C4-2B (cell line): ENCODE measurements around the gene CALML5.

Source experiments
- ZFX ChIP-seq: fragments of 450-650 bp; IDR thresholded peaks from 2 replicates; pipeline ENCODE4 v1.6.1; 2017
- TF ChIP-seq, protein P1 (sequence below): fragments of 450-650 bp; conservative IDR thresholded peaks from 2 replicates; pipeline ENCODE4 v1.5.1; 2017; ENCODE audit warnings: mild to moderate bottlenecking

DNA sequence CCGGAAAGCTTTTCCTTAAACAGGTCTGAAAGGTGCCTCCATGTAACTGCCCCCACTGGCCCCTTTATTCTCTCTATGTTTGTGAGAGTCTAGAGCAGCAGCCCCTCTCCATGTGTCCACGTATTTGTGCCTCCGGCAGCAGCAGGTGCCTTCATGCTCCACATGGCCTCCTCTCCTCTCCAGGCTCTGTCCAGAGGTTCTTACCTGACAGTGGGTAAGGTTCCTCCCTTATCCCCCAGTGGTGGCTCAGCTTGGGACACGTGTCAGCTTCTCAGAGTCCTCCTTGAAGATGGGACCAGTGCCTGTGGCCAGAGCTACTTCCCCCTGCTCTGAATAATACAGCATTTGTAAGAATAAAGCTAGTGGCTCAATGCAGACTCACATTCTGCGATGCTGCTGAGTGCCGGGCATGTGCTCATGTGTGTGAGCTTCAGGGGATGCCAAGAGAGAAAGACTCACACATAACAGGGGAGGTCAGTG lies 33.3 kb upstream of the CALML5 start:
- TF ChIP-seq, protein P1, sequence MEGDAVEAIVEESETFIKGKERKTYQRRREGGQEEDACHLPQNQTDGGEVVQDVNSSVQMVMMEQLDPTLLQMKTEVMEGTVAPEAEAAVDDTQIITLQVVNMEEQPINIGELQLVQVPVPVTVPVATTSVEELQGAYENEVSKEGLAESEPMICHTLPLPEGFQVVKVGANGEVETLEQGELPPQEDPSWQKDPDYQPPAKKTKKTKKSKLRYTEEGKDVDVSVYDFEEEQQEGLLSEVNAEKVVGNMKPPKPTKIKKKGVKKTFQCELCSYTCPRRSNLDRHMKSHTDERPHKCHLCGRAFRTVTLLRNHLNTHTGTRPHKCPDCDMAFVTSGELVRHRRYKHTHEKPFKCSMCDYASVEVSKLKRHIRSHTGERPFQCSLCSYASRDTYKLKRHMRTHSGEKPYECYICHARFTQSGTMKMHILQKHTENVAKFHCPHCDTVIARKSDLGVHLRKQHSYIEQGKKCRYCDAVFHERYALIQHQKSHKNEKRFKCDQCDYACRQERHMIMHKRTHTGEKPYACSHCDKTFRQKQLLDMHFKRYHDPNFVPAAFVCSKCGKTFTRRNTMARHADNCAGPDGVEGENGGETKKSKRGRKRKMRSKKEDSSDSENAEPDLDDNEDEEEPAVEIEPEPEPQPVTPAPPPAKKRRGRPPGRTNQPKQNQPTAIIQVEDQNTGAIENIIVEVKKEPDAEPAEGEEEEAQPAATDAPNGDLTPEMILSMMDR: no peak
- TF ChIP-seq ZFX: no peak
